ENCODE results near the gene COL23A1.
"Not testable (repeated sequence)": the region's sequence is repeated elsewhere in the genome, so short reads cannot be mapped to it uniquely, and the experiment has no call there.

Gene COL23A1

DNA sequence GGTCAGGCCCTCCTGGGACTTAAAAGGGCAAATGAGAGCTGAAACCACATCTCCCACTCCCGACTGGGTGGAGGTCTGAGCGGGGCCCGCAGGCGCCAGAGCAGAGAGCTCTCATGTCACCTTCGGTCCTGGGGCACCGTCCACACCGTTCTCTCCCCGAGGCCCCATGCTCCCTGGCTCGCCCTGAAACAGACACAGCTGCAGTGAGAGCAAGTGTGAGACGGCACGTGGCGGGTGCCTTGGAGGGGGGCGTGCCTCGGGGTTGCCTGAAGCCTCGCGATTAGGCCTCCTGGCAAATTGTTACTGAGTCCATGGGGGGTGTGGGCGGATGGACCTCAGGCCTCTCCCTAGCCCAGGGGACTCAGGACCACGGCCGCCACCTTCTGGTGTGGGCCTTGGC is 333.4 kb downstream of the COL23A1 start:
- TF ChIP-seq, protein P1, sequence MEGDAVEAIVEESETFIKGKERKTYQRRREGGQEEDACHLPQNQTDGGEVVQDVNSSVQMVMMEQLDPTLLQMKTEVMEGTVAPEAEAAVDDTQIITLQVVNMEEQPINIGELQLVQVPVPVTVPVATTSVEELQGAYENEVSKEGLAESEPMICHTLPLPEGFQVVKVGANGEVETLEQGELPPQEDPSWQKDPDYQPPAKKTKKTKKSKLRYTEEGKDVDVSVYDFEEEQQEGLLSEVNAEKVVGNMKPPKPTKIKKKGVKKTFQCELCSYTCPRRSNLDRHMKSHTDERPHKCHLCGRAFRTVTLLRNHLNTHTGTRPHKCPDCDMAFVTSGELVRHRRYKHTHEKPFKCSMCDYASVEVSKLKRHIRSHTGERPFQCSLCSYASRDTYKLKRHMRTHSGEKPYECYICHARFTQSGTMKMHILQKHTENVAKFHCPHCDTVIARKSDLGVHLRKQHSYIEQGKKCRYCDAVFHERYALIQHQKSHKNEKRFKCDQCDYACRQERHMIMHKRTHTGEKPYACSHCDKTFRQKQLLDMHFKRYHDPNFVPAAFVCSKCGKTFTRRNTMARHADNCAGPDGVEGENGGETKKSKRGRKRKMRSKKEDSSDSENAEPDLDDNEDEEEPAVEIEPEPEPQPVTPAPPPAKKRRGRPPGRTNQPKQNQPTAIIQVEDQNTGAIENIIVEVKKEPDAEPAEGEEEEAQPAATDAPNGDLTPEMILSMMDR (conservative IDR thresholded peaks at IDR 0.05; ENCODE audit: low read depth, low read length): no peak
- DNase-seq (ENCODE audit: low read depth): no peak
- no peak overlapping the region for H3K4me3 ChIP-seq (ENCODE audit: low read length)

DNA sequence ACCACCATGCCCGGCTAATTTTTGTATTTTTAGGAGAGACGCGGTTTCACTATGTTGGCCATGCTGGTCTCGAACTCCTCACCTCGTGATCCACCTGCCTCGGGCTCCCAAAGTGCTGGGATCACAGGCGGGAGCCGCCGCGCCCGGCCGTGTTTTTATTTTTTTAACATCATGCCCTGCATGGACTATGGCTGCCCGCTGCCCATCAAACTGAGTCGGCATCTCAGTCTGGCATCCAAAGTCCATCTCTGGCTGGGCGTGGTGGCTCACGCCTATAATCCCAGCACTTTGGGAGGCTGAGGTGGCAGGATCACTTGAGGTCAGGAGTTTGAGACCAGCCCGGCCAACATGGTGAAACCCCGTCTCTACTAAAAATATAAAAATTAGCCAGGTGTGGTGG is 336.6 kb downstream of the COL23A1 start:
- H3K4me3 ChIP-seq (ENCODE audit: low read length); DNase-seq (ENCODE audit: low read depth): not testable (repeated sequence)

DNA sequence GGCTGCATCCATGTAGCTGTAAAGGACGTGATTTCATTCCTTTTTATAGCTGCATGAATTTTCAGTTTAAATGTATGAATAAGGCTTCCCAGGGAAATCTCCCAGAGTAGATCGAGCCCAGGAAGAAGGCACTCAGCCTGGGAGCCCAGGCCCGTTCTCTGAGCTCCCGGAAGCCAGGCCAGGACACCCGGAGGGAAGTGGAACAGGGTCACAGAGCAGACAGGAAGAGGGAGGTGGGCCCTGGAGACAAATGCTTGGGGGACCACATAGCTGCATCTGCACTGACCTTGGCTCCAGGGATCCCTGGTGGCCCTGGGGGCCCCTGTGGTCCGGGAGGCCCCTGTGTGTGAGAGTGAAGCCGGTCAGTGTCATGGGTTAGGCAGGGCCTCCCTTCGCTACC is 337.9 kb downstream of the COL23A1 start:
- TF ChIP-seq, protein P1 (conservative IDR thresholded peaks at IDR 0.05; ENCODE audit: low read depth, low read length): no peak
- no peak overlapping the region for H3K4me3 ChIP-seq (ENCODE audit: low read length)
- no peak for DNase-seq (ENCODE audit: low read depth)

DNA sequence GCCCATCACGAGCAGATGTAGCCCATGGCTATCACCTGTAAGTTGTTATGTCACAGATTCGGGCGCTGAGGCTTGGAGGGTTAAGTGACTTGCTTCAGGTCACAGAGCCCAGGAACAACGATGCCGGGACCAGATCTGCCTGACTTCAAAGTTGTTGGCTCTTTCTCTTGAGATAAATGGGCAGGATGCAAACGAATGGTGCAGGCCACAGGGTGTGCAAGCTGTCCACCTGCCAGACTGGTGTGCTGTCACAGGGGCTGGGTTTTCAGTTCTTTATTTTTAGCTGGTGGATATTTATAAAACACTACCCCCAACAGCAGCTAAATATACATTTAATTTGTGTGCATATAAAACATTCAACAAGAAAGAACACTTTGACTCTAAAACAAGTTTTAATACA is 339.9 kb downstream of the COL23A1 start:
- DNase-seq (ENCODE audit: low read depth): no peak
- H3K4me3 ChIP-seq (ENCODE audit: low read length): no peak overlapping the region
- TF ChIP-seq, protein P1 (conservative IDR thresholded peaks at IDR 0.05; ENCODE audit: low read depth, low read length): no peak

DNA sequence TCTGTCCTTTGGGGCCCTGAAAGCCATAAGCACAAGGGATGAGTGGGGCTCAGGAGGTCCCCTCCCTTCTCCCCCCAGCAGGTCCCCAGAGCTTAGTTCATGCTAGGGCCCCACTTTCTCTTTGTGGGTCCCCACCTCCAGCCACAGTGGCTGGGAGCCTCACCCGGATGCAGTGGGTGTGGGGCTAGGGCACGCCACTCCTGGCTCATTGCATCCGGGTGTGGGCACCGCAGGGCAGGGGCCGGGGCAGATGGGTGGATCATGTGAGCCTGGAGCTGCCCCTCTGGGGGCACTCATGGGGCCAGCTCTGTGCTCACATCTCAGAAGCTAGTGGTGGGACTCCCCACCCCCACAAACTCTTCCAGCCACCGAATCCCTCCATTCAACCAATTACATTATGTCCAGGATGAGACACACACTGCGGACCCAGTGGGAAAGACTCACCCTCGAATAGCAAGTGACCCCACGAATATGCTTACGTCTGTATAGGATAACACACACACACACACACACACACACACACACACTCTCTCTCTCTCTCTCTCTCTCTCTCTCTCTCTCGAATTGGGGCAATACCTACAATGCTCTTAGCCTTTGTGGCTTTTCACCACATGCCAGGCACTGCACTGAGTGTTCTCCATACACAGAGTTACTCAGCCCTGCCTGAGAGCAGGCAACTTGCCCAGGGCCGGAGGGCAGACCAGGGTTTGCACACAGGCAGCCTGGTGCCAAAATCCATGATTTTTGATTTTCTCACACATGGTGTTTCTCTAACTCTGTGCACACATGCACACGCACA is 340.8 kb downstream of the COL23A1 start:
- no peak overlapping the region for H3K4me3 ChIP-seq (ENCODE audit: low read length)
- TF ChIP-seq, protein P1 (conservative IDR thresholded peaks at IDR 0.05; ENCODE audit: low read depth, low read length): no peak
- DNase-seq (ENCODE audit: low read depth): no peak

DNA sequence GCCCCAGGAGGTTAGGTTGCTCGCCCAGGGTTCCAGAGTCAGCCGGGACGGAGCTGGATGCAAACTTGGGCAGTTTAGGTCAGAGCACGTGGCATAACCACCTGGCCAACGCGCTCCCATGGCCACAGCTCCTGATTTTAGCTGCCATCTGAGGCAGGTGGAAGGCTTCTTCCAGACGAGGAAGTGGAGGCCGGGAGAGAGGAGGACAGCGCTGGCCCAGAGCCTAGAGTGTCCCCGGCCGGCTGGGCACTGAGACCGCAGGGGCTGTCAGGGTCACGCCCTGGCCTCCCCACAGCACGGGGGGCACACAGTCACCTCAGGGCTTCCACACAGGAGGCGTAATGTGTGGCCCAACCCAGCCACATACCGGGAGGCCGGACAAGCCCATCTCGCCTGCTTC is 341.4 kb downstream of the COL23A1 start:
- TF ChIP-seq, protein P1 (conservative IDR thresholded peaks at IDR 0.05; ENCODE audit: low read depth, low read length): no peak
- DNase-seq (ENCODE audit: low read depth): no peak
- no peak overlapping the region for H3K4me3 ChIP-seq (ENCODE audit: low read length)

DNA sequence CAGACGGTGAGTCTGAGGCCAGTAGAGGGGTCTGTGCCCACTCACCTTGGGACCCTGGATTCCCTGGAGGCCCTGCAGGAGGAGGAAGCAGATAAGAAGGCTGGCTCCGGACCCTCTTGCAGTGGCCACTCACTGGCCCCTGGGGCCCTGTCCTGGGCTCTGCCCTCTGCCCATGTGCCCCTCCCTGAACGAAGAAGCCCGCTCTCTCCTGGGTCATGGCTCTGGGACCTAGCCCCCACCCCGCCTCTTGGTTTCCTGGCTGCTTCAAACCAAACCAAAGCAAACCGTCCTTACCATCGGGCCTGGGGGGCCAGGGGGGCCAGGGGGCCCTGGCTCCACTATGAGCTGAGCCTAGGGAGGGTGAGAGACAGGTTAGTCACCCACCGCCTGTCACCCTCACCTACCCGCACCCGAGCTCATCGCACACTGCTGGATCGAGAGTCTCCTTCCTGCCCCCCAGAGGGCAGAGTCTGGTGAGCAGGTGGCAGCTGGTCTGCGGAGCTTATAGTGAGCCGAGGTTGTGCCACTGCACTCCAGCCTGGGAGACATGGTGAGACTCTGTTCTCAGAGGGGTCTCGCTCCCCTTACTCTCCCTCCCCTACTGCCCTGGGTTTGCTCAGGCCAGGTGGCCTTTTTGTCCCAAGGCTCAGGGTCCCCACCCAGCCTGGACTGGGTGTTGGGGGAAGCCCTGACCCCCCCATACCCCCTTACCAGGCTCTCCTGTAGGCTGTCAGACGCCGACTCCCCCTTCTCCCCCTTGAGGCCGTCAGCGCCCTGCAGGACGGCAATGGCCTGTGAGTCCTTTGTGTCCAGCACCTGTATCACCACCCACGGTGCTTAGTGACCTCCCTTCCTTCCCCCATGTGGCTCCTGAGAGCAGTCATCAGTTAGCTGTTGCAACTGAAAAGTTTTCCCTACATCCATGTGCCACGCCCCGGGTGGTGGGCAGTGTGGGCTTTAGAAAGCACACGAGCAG is 342.4 kb downstream of the COL23A1 start:
- TF ChIP-seq, protein P1 (conservative IDR thresholded peaks at IDR 0.05; ENCODE audit: low read depth, low read length): no peak
- H3K4me3 ChIP-seq (ENCODE audit: low read length): no peak overlapping the region
- DNase-seq (ENCODE audit: low read depth): no peak
